H1 (cell line): ENCODE data around the gene HLA-DMB. TPM values are rescaled to one million over a fixed set of nuclear protein-coding genes. Genes with fewer than 3 reads are reported as not detected.
A peak's percentile ranks its signal among the peaks of the same experiment; 100 is the strongest.

Experiments used
- ATF3 ChIP-seq: IDR thresholded peaks from 2 replicates; pipeline ENCODE4 v1.6.1; 2011; ENCODE audit warnings: low read depth, mild to moderate bottlenecking, low read length; ENCODE audit not compliant: insufficient read depth
- CEBPB ChIP-seq: IDR thresholded peaks from 2 replicates; pipeline ENCODE4 v1.6.1; 2012; ENCODE audit warnings: low read depth, low read length
- CHD1 ChIP-seq: IDR thresholded peaks from 2 replicates; pipeline ENCODE4 v1.6.1; 2012; ENCODE audit warnings: low read depth, low read length, improper control_type of control experiment
- CHD2 ChIP-seq: IDR thresholded peaks from 2 replicates; pipeline ENCODE4 v1.6.1; 2012; ENCODE audit warnings: low read length, improper control_type of control experiment
- CREB1 ChIP-seq: IDR thresholded peaks from 2 replicates; pipeline ENCODE4 v1.6.1; 2012; ENCODE audit warnings: inconsistent platforms
- E2F6 ChIP-seq: IDR thresholded peaks from 2 replicates; pipeline ENCODE4 v1.6.1; 2012; ENCODE audit warnings: inconsistent platforms
- GTF2F1 ChIP-seq: IDR thresholded peaks from 2 replicates; pipeline ENCODE4 v1.6.1; 2012; ENCODE audit warnings: low read depth, low read length, improper control_type of control experiment, borderline replicate concordance
- HDAC6 ChIP-seq: IDR thresholded peaks from one replicate; pipeline ENCODE4 v1.7.1; 2012; ENCODE audit warnings: low read depth, mild to moderate bottlenecking, inconsistent platforms, low read length, moderate library complexity
- KDM1A ChIP-seq: fragments of 200-600, 300-600 bp; sonication (generic); IDR thresholded peaks from 2 replicates; pipeline ENCODE4 v1.7.1; 2016; ENCODE audit warnings: mild to moderate bottlenecking, low read length, borderline replicate concordance
- KDM5A ChIP-seq: fragments of 200-600 bp; IDR thresholded peaks from 2 replicates; pipeline ENCODE4 v1.7.1; 2012; ENCODE audit warnings: mild to moderate bottlenecking, low read length, inconsistent platforms, mixed read lengths
- POU5F1 ChIP-seq: IDR thresholded peaks from 2 replicates; pipeline ENCODE4 v1.6.1; 2011; ENCODE audit warnings: low read depth, mild to moderate bottlenecking, low read length, moderate library complexity
- SIN3A ChIP-seq, 2 experiments: IDR thresholded peaks in 1 of 2; conservative IDR thresholded peaks in 1 of 2; 2 replicates each; pipeline ENCODE4 v1.6.1; 2011 to 2012; ENCODE audit warnings: low read length in 2 of 2, improper control_type of control experiment in 1 of 2, low read depth in 1 of 2, mild to moderate bottlenecking in 1 of 2
- polyA plus RNA-seq, 7 experiments: library from polyadenylated mRNA; depleted of rRNA in 3 of 7; stranded (reverse) in 5 of 7; unstranded in 2 of 7; fragments of >200 nt in 5 of 7; fragments of 200-250 nt in 2 of 7; gene quantifications; 1 replicate in 5 of 7; 2 replicates in 1 of 7; 4 replicates in 1 of 7; pipeline versions ENCODE4 v1.2.1 to v1.2.3, GENCODE V29; 2011 to 2013; ENCODE audit warnings: missing spikeins in 2 of 7, mixed read lengths in 2 of 7
- total RNA-seq: library from RNA; stranded (reverse); fragmentation: NEBNext Ultra II Directional; extraction: Animal tissue kit (Norgen Biotek cat#: 25700); gene quantifications from 2 replicates; pipeline ENCODE4 v1.2.1, GENCODE V29; 2021

Gene HLA-DMB
- total and polyA plus RNA-seq, 2 of the 8 experiments (the other 6 are each of a cell fraction or from before 2014, with no cell fraction given) = 2.7 to 4.7 TPM

- no peak for TF ChIP-seq KDM1A
- no peak for TF ChIP-seq HDAC6
- TF ChIP-seq CEBPB = no peak
- TF ChIP-seq POU5F1 = no peak
- no peak for TF ChIP-seq GTF2F1
- no peak for TF ChIP-seq KDM5A
- TF ChIP-seq E2F6 = no peak
- TF ChIP-seq CHD1 = no peak
- no peak for TF ChIP-seq CHD2
- no peak for TF ChIP-seq ATF3
- peak; percentile 30 to 89; a peak in 2 of 4 replicates for TF ChIP-seq SIN3A (conservative IDR thresholded peaks at IDR 0.05 in 1 of 2, IDR thresholded peaks at IDR 0.05 in 1 of 2; ENCODE audit: low read depth in 1 of 2, low read length in 2 of 2)
- no peak for TF ChIP-seq CREB1
These were observed 26.6 kb upstream of the HLA-DMB start (continued) for GRCh38 chr6:32967151-32968091.
